Body of pancreas (tissue), 4 donors: Measurements from ENCODE around the gene SLC35B1.
"Not testable (repeated sequence)": the region's sequence is repeated elsewhere in the genome, so short reads cannot be mapped to it uniquely, and the experiment has no call there.

ENCODE experiments used
- CTCF ChIP-seq, 7 experiments: fragments of 450-650 bp in 4 of 7; fragments of 200-600 bp in 3 of 7; sonication (generic) in 3 of 7; IDR thresholded peaks; one replicate each; pipeline ENCODE4 v1.5.1; 2016 to 2019; ENCODE audit warnings: antibody characterized with exemption in 7 of 7
- POLR2A ChIP-seq, 3 donors: fragments of 450-650 bp; IDR thresholded peaks; one replicate each; pipeline ENCODE4 v1.6.1; 2016; ENCODE audit warnings: antibody characterized with exemption in 3 of 3, mild to moderate bottlenecking in 2 of 3

DNA sequence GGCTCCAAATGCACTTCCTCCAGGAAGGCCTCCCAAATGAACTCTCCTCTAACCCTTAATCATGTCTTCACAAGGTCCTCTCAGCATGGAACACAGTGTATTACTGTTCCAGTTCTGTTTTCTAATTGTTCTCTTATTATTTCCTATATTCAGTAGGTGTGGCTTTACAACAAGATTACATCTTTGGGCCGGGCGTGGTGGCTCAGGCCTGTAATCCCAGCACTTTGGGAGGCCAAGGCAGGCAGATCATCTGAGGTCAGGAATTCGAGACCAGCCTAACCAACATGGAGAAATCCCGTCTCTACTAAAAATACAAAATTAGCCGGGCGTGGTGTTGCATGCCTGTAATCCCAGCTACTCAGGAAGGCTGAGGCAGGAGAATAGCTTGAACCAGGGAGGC is 34.1 kb downstream of the SLC35B1 start:
- TF ChIP-seq CTCF, POLR2A (IDR thresholded peaks at IDR 0.05): not testable (repeated sequence)
